Stimulated activated CD4-positive, alpha-beta T cell treated with anti-CD3 and anti-CD28 coated beads, Interleukin-15, amount 100 ng/mL, for 48 hours (primary cell): ENCODE data around the gene CROCC.

ENCODE experiments used
- DNase-seq, 2 donors: peaks; one replicate each; pipeline ENCODE4 v3.0.0-alpha.2; 2020; ENCODE audit warnings: low read depth in 2 of 2

CROCC gene

DNA sequence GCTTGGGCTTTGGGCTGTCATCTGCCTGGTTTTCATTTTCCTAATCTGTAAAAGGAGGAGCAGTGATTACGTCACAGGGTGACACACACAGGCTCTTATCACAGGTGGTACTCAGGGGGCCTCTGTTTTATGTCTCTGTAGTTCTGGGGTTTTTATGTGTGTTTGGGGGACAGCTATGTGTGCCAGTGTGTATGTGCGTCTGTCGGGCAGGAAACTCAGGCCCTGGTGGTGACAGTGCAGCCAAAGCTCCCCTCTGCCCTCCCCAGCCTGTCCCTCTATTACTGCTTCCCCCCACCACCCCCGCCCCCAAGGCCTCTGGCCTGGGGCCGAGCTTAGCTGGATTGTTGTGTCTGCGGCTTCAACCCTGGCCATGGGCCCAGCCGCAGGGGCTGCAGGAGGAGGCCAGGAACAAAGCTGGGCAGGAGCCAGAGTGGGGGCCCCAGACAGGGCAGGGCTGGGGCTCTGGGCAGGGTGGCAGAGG is 45.4 kb downstream of the CROCC start:
- DNase-seq: no peak

DNA sequence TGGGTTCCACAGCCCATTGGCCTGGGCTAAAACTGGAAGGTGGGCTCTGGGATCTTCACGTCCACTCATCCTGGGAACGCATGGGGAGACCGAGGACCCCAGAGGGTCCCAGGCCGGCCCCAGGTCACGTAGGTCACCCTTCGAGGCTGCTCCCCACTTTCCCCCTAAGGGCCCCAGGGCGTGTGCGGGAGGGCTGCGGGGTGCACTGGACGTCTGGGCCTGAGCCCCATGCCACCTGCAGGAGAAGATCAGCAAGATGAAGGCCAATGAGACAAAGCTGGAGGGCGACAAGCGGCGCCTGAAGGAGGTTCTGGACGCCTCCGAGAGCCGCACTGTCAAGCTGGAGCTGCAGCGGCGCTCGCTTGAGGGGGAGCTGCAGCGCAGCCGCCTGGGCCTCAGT is 46.2 kb downstream of the CROCC start:
- DNase-seq: no peak

DNA sequence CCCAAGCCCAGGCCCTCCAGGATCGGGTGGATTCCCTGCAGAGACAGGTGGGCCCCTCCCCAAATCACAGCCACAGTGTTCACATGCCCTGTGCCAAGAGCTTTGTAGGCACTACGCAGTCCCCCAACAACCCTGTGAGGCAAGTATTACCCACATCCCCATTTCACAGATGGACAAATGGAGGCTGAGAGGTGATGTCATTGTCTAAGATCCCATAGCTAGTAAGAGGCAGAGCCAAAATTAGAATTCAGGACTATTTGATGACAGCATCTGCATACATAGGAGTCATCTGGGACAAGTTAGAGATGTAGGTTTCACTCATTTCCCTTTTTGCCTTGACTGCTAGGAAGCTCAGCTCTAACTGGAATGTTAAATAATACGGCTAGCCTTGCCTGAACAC is 46.6 kb downstream of the CROCC start:
- DNase-seq: no peak

DNA sequence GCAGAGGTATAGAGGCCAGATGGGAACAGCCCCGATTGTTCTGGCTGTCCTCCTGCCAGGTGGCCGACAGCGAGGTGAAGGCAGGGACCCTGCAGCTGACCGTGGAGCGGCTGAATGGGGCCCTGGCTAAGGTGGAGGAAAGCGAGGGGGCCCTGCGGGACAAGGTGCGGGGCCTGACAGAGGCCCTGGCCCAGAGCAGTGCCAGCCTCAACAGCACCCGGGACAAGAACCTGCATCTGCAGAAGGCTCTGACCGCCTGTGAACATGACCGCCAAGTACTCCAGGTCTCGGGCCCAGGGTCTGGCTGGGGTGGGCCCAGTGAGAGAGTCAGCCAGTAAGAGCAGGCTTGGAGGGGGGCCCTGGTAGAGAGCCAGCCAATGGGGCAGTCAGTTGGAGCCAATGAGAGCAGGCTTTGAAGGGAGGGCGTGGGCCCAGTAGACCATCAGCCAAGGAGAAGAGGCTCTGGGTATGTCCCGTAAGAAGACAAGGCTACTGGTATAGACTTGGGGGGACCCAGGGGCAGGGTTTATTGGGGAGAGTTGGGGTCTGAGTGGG is 47.4 kb downstream of the CROCC start:
- no peak for DNase-seq

DNA sequence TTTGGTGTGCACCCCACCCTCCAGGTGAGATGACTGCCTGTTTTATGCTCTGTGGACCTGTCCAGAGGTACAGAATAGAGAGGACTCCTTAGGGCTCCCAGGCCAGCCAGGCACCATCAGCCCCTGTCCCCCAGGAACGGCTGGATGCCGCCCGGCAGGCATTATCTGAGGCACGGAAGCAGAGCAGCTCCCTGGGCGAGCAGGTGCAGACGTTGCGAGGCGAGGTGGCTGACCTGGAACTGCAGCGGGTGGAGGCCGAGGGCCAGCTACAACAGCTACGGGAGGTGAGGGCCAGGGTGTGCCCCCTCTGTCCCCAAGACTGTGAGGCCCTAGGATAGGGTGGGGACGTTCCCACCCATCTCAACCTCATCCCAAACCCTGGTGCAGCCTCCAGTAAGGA is 47.9 kb downstream of the CROCC start:
- no peak for DNase-seq

DNA sequence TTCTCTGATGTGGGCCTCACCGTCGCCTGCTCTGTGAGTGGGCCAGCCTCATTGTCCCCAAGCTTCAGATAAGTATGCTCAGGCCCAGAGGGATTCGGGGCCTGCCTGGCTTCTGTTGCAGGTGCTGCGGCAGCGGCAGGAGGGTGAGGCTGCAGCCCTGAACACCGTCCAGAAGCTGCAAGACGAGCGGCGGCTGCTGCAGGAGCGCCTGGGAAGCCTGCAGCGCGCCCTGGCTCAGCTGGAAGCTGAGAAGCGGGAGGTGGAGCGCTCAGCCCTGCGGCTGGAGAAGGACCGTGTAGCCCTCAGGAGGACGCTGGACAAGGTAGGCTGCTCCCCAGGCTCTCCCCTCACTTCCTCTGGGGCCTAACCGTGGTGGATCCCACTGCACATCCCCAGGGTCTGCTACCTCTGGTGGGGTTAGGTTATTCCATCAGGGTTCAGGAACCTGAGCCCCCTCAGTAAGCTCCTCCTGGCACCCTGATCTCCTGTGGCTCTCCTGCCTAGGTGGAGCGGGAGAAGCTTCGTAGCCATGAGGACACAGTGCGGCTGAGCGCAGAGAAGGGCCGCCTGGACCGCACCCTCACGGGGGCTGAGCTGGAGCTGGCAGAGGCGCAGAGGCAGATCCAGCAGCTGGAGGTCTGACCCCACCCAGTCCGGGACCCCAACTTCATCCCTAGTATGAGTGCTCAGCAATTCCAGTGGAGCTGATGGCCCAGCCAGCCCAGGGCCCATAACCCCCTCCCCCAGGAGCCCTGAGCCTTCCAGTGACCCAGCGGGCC is 48.6 kb downstream of the CROCC start:
- no peak for DNase-seq

DNA sequence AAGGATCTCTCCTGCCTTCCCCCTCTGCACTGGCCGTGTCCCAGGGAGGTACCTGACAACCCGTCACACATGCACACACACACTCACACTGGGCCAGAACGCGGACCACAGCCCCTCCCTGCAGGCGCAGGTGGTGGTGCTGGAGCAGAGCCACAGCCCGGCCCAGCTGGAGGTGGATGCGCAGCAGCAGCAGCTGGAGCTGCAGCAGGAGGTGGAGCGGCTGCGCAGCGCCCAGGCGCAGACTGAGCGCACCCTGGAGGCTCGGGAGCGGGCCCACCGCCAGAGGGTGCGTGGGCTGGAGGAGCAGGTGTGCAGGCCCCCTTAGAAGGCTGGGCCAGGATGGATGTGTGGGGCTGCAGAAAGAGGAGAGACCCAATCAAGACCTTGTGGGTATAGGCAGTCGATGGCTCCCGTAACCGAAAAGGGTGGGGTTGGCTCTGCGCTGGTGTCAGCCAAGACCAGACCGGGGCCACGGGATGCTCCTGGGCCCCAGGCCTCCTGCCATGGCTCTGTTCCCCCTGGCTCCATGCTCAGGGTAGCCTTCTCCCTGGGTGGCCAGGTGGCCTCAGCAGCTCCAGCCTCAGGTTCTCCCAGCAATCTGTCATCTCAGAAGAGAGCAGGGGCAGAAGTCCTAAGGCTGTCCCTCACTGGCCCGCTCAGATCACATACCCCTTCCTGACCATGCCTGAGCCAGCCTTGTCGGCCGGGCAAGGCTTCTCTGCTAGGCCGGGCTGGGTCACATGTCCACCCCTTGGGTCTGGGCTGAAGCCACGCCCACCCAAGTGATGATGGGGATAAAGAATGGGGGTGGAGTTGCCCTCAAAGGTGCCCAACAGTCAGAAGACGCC is 49.8 kb downstream of the CROCC start:
- no peak for DNase-seq

DNA sequence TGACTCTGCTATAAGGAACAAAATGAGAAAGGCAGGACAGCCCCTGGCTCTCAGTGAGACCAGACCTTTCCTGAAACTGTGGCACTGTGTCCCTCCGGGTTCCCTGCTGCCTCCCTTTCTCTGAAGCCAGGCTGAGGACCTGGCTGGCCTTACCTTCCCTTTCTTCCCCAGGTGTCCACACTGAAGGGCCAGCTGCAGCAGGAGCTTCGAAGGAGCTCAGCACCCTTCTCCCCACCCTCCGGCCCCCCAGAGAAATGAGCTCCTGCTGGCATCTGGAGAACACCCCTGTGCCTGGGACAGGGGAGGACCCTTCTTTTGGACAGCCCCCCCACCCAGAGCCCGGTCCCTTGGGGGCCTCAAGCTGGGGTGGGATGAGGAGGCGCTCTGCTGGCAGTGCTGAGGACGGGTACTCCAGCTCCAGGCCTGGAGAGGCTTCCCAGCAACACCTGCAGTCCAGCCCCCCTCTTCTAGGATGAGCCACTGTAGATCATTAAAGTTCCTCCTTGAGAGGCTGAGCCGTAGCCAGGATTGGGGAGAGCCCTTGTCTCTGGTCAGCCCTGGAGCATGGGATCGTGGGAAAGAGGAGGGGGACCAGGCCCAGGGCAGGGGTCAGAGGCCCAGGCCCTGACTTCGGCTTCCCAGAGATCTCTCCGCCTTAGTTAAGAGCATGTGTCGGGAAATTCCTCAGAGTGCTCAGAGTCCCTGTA is 50.6 kb downstream of the CROCC start:
- no peak for DNase-seq

DNA sequence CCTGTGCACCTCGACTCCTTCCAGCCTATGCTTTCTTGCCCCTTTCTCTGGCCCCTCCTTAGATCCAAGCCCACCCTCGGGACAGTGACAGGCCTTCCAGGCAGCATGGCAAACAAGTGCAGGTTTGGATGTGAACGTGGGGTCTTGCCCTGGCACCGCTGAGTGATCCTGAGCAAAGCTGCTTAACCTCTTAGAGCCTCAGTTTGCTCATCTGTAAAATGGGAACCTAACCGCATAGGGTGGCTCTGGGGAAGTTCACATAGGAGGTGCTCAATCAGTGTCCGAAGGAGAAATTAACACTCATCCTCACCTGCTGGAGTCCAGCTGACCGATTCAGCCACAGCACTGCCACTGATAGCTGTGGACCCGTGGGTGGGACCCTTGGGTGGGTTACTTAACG is 51.5 kb downstream of the CROCC start:
- DNase-seq: no peak

DNA sequence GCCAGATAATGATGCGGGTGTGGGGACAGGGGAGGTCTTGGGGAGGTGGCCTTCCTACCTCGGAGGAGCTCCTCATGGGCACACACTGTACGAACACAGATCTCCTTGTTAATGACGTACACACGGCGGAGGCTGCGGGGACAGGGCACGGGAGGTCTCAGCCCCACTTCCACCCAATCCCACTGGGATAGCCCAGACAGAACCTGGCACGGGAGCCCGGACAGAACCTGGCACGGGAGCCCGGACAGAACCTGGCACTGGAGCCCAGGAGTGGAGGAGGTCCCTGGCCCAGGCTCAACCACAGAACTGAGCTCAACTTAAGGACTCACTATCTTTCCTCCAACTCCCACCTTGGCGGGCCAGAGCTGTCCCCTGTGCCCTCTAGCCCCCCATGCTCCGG is 53.5 kb downstream of the CROCC start:
- DNase-seq: no peak

DNA sequence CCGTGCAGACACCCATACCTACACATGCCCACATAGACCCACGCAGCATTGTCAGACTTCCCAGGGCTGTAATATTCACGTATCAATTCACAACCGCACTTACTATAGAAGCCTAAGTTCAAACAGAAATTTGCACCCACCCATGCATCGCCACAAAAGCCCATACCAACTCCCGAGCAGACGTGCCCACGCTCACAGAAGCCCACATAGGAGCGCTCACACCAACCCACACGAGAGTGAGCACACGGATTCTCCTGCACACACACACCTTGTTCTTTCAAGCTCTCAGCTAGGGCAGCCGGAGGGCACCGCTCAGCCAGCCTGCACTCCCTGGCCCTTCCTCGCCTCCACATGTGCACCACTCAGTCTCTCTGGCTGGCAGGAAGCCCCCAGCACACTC is 54.1 kb downstream of the CROCC start:
- DNase-seq: no peak

DNA sequence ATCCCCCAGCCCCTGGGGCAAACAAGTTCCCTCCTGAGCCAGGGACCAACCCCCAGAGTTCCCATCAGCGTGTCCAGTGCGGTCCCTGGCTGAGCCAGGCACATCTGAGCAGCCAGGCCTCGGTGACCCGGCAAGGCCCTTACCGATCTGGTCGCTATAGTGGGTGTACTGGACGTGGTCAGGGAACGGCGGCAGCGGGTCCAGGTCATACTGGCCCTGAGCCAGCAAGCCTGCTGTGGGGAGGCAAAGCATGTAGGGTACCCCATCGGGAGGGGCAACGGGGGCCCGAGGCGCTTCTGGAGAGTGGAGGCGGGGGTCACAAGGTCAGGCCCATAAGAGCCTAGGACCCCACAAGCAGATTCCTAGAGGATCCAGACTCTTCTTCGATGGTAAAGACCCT is 55.2 kb downstream of the CROCC start:
- no peak for DNase-seq

DNA sequence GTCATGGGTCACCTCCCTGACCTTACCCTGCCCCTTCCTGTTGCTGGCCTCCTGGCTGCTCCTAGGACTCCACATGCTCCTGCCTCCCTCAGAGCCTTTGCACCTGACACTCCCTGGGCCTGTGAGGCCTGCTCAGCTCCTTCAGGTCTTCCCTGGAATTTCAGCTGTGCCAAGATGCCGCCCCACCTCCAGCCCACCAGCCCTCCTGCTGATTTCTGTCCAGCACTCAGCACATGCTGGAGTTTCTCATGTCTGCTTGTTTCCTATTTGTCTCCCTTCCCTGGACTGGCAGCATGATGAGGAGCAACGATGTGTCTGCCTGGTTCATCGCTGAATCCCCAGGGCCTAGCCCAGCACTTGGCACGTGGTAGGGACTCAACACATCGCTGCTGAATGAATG is 55.6 kb downstream of the CROCC start:
- DNase-seq: no peak

DNA sequence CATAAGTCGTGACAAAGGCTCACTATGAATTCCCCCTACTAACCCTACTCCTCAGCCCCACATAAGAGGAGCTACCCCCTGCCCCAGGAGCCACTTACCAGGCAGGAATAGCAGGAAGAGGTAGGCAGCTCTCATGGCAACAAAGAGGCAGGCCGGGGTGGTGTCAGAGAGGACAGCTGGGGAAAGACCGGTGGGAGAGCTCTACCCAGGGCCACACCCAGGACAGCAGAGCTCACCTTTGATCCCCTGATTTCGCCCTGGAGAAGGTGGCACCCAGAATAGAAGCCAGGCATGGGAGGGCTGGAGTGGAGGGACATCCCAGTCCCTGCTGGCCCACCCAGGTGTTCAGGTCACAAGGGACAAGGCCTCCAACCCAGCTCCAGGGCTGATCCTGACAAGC is 56.4 kb downstream of the CROCC start:
- DNase-seq: no peak

DNA sequence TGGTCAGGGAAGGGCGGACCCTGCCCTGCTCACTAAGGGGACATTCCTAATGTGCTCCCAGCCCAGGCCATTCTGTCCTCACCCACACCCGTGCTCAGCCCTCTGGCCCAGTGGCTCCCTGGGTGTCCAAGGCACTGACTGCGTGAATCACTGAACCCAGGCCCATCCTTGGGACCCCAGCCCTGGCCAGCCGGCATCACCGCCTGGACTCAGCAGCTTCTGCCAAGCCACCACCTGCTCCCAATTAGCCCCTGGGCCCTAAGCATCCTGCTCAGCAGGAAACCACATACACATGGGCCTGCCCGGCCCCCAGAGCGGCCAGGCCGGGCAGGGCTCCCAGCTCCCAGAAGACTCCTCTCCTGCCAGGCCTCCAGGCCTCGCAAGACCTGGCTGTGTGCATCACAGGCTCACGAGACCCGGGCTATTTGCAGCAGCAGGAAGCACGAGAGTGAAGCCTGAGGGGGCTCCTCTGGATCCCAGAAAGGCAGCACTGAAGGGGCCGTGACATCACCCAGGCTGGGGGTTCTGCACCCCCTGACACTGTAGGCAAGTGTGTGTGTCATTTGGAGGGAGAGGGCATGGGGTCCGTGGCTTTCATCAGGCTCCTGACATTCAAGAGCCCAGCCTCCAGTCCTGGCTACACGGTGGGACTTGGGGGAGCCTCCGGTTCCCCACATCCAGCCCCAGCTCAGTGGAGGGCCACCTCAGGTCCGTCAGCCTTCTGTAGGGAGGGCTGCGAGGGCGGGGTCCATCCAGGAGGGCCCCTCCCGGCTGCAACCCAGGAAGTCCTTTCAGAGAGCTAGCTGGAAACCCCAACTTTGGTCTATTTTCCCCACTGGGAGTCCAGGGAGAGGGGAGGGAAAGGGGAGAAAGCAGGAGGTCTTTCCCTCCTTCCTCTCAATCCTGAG is 57.1 kb downstream of the CROCC start:
- DNase-seq: no peak

DNA sequence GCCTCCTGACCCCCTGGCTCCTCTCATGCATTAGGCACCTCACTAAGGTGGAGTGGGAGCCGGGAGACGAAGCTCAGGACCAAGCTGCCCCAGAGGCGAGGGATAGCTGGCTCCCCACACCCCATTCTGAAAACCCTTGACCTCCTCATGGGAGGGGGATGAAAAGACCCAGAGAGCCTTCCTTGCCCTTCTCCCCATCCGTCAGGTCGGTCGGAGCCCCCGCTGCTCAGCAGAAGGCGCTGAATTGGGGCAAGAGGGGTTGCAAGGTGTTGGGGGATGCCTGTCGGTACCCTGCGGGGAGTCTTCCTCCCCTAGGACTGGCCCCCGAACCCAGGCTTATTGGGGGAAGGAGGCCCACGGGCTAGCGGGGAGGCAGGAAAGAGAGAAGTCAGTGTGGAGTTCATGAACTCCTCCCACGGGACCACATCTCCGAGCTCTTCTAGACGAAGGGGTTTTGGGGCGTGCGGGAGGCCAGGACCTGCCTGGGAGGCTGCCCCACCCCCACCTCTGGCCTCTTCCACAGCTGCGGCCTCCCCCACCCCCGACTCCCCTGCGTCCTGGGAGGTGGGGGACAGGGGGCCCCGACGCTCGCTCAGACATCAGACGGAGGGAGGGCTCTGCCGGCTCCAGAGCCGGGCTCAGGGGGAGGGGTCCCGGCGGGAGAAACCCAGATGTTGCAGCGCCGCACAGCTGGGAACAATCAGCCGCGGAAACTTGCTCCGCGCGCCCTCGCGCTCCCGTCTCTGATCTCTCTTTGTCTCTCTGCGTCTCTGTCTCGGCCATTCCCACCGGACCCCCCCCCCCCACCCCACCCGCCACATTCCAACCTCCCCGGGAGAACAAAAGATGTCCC is 58.0 kb downstream of the CROCC start:
- no peak for DNase-seq

DNA sequence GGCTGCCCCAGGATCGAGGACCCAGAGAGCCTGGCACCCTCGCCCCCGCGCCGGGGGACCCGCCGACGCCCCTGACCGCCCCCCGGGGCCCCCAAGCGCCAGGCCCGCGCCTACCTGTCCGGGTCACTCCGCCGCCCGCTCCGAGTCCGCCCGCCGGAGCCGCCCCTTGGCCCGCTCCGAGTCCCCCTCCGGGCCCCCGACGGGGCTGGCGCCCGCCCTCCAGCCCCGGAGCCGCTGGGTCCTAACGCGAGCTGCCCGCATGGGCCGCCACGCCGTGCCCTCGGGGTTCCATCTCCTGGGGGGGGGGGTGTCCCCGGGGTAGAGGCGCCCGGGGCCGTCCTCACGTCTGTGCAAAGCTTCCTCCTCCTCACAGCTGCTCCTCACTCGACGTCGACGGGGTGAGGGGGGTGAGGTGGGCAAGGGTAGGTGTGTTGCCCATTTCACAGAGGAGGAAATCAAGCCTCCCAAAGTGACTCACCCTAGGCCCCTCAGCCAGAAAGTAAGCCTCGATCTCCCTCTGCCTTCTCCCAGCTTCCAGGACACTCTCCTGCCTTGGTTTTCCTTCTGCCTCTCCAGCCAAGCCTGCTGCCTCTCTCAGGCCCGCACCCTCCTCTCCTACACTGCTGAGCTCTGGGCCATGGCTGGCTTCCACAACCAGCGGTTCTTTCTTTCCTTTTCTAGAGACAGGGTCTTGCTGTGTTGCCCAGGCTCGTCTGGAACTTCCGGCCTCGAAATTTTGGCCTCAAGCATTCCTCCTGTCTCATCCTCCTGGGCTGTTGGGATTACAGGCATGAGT is 58.9 kb downstream of the CROCC start, which contains the start of gene MFAP2:
Gene MFAP2 (minus strand): TSS at position 148 of the 796 bp plus-strand sequence. CDS start 2,347 bp downstream, outside the sequence.
- DNase-seq: no peak

DNA sequence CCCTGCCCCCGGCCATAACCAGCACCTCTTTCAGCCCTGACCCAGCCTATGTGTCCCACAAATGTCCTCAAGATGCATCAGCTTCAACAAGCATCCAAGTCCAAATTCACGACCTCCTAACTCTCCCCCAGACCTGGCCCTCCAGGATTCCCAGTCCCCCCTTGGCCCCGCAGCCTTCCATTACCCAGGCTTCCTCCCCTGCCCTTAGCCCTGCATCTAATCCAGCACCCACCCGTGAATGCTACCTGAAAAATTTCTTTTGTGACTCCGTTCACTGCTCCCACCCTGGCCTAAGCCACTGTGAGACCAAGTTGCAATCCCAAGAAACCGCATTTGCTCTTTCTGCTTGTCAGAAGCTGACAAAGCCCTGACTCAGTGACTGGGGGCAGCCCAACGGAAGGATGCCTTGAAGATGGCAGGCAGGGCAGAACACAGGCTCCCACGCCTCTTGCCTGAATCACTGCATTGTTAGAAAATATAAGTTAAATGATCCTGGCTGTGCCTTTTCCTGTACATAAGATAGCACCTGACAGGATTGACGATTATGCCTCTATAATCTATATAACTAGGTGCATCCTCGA is 59.6 kb downstream of the CROCC start:
- DNase-seq: no peak

DNA sequence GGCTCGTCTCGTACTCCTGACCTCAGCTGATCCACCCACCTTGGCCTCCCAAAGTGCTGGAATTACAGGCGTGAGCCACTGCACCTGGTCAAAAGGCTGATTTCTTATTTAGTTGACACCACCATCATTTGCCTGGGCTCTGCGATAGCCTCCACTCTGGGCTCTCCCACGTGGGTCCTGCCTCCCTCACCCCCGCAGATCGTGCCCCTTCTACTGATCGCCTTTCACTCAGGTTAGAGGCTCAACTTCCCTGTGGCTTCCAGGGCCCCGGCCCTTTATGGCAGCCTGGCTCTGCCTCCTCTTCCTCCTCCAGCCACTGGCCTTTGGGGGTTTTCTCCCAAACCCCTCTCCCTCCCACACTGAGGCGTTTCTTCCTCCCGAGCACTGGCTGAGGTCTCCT is 61.2 kb downstream of the CROCC start:
- DNase-seq: no peak
